Epithelial cell of proximal tubule (primary cell): Measurements from ENCODE around the gene CORIN. TPM values are rescaled to one million over a fixed set of nuclear protein-coding genes. Genes with fewer than 3 reads are reported as not detected.

Experiments used
- DNase-seq: peaks from one replicate; pipeline ENCODE4 v3.0.0-alpha.2; 2011; ENCODE audit warnings: low read depth
- H3K4me3 ChIP-seq: 2 replicates; pipeline ENCODE4 v1.5.1; 2011; ENCODE audit warnings: low read depth, mild to moderate bottlenecking, low read length
- total RNA-seq: library from RNA; depleted of rRNA; stranded (reverse); fragments of >200 nt; gene quantifications from 2 replicates; pipeline ENCODE4 v1.2.3, GENCODE V29; 2015
- TF ChIP-seq, protein P1 (sequence below): conservative IDR thresholded peaks from 2 replicates; pipeline ENCODE4 v1.5.1; 2012; ENCODE audit warnings: low read depth, mild to moderate bottlenecking, low read length

Gene CORIN, protein sequence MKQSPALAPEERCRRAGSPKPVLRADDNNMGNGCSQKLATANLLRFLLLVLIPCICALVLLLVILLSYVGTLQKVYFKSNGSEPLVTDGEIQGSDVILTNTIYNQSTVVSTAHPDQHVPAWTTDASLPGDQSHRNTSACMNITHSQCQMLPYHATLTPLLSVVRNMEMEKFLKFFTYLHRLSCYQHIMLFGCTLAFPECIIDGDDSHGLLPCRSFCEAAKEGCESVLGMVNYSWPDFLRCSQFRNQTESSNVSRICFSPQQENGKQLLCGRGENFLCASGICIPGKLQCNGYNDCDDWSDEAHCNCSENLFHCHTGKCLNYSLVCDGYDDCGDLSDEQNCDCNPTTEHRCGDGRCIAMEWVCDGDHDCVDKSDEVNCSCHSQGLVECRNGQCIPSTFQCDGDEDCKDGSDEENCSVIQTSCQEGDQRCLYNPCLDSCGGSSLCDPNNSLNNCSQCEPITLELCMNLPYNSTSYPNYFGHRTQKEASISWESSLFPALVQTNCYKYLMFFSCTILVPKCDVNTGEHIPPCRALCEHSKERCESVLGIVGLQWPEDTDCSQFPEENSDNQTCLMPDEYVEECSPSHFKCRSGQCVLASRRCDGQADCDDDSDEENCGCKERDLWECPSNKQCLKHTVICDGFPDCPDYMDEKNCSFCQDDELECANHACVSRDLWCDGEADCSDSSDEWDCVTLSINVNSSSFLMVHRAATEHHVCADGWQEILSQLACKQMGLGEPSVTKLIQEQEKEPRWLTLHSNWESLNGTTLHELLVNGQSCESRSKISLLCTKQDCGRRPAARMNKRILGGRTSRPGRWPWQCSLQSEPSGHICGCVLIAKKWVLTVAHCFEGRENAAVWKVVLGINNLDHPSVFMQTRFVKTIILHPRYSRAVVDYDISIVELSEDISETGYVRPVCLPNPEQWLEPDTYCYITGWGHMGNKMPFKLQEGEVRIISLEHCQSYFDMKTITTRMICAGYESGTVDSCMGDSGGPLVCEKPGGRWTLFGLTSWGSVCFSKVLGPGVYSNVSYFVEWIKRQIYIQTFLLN
- 0.12 TPM in 1 of 2 replicates, not detected in the other for total RNA-seq

DNA sequence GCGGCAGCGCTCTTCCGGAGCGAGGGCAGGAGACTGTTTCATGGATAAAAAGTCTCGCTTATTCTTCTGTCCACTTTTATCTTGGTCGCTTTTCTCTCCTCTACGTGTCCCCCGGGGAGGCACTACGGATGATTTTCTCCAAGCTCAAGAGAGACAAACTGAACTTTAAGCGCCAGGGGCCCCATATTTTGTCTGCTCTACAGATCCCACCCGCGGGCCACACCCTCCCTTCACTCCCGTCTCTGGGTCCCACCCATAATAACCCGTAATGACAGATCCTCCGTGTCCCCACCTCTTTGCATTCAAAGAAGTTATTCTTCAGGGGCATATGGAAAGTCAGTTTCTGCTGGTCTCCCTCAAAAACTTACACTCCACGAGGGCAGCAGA lies at the start of gene CORIN:
Gene CORIN, minus strand, starts transcription at position 160 of the 387 bp plus-strand sequence. Its CDS starts 118 bp downstream, at position 42.
- H3K4me3 ChIP-seq, result peak within 1 kb of the TSS; percentile 77
- DNase-seq, result no peak
- TF ChIP-seq, protein P1, sequence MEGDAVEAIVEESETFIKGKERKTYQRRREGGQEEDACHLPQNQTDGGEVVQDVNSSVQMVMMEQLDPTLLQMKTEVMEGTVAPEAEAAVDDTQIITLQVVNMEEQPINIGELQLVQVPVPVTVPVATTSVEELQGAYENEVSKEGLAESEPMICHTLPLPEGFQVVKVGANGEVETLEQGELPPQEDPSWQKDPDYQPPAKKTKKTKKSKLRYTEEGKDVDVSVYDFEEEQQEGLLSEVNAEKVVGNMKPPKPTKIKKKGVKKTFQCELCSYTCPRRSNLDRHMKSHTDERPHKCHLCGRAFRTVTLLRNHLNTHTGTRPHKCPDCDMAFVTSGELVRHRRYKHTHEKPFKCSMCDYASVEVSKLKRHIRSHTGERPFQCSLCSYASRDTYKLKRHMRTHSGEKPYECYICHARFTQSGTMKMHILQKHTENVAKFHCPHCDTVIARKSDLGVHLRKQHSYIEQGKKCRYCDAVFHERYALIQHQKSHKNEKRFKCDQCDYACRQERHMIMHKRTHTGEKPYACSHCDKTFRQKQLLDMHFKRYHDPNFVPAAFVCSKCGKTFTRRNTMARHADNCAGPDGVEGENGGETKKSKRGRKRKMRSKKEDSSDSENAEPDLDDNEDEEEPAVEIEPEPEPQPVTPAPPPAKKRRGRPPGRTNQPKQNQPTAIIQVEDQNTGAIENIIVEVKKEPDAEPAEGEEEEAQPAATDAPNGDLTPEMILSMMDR, result no peak

DNA sequence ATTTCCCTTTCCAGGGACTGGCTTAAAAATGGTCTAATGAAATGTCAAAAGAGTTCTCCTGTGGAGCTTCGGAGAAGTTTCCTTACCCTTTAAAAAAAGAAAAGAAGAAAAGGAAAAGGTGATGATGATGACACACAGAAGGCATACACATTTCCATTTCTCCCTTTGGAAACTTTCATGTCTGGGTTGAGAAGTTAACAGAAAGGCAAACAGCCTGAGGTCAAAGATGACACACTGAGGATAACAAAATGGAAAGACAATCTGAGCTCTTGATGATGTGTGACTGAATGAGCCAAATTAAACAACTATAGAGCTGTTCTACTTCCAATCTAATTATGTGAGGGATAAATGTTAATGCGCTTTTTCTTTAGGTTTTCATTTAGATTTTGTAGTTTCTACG lies 44.4 kb upstream of the CORIN start:
- H3K4me3 ChIP-seq, result no peak overlapping the region
- DNase-seq, result no peak
- TF ChIP-seq, protein P1, result no peak

DNA sequence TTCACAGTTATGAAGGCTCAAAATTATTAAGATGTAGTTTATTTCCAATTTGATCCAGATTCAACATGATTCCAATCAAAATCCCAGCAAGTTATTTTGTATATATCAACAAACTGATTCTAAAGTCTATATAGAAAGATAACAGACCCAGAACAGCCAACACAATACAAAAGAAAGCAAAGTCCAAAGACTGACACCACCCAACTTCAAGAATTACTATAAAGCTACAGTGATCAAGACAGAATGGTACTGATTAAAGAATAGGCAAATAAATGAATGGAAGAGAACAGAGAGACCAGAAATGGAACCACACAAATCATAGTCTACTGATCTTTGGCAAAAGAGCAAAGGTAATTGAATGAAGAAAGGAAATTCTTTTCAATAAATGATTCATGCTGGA lies 41.6 kb upstream of the CORIN start:
- DNase-seq, result no peak
- TF ChIP-seq, protein P1, result no peak
- no peak overlapping the region for H3K4me3 ChIP-seq

DNA sequence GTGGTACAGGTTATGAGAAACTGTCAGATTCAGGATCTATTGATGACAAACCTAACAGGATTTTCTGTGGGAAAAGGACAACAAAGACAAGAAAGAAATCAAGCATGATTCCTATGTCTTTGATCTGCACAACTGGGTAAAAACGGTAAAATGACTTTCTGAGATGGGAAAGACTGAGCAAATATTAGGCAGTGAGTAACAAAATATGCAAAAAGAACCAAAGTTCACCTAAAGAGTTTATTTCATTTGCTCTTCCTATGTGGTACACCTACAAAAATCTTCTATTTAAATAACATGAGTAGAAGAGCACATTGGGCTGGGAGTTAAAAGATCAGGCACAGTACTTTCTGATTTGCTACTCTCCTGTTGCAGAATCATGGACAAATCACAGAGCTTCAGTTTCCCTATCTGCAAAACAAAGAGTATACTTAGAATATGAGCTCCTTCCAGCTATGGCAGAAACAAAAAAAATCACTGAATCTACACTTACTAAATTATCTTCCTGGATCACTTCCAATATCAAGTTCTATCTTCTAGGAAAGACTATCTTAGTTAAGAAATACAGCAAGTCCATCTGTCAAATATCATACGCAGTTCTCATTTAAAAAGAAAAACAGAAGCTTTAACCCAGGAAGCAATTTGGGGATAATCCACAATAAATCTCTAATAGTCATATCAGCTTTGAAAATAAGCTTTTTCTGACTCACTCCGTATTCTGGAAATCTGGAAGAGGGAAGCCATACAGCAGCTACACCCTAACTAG lies 39.1 kb upstream of the CORIN start:
- no peak for DNase-seq

DNA sequence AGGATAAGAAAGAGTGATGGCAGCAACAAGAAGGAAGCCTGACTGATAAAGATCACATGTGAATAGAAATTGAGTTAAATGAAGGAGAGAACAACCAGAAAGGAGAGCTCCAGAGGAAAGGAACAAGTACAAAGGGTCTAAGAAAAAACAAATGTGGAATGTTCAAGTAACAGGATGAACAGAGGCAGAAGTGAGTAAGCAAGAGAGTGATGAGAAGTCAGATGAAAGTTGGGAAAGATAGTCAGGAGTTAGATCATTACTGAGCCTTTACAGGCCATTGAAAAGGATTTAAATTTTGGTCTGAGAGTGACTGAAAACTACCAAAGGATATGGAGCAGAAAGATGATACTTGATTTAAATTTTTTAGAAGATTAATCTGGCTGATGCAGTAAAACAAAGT lies 38.4 kb upstream of the CORIN start:
- TF ChIP-seq, protein P1, result no peak
- no peak overlapping the region for H3K4me3 ChIP-seq
- no peak for DNase-seq

More for the DNA sequence above, 39.1 kb upstream of the CORIN start:
- no peak overlapping the region for H3K4me3 ChIP-seq
- TF ChIP-seq, protein P1, result no peak

DNA sequence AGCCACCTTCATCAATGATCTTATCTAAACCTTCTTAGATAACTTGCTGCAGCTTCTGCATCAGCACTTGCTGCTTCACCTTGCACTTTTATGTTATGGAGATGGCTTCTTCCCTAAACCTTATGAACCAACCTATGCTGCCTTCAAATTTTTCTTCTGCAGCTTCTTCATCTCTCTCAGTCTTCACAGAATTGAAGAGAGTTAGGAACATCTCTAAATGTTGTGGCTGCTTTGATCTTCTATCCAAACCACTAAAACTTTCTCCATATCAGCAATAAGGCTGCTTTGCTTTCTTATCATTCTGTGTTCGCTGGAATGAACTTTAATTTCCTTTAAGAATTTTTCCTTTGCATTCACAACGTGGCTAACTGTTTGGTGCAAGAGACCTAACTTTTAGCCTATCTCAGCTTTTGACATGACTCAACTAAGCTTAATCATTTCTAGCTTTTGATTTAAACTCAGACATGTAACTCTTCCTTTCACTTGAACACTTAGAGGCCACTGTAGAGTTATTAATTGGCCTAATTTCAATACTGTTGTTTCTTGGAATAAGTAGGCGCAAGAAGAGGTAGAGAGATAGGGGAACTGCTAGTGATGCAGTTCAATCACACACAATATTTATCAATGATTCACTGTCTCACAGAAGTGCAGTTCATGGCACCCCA lies 36.1 kb upstream of the CORIN start:
- H3K4me3 ChIP-seq, result no peak overlapping the region
- no peak for DNase-seq
- TF ChIP-seq, protein P1, result no peak
